ENCODE measurements around the gene SPP2. TPM values are rescaled to one million over a fixed set of nuclear protein-coding genes. Genes with fewer than 3 reads are reported as not detected.

The SPP2 gene
- total and polyA plus RNA-seq, 2 of the 8 experiments (the other 6 are each of a cell fraction or from before 2014, with no cell fraction given), result not detected

DNA sequence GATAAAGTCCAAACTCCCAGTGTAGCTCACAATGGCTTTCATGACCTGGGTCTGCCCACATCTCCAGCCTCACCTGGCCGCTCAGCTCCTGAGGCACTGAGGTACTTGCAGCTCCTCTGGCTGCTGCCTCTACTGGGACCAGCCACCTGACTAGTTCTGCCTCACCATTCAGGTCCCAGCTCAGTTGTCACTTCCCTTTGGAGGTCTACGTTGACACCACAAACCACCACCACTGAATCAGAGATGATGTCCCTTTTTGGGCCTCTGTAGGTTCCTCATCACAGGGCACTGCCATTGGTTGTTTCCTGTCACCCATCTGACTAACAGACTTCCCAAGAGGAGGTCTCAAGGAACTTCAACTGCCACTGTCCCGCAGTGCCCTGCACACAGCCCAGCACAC lies 21.2 kb downstream of the SPP2 start:
- H2AK5ac ChIP-seq (ENCODE audit: low read depth, low read length), result no peak overlapping the region
- no peak overlapping the region for H2BK12ac ChIP-seq (ENCODE audit: low read depth, low read length)
- ChIA-PET CTCF (ENCODE audit: partially characterized antibody) (no interaction called here), POLR2A (ENCODE audit: partially characterized antibody) (no interaction called here)
- no peak overlapping the region for H2AFZ ChIP-seq (ENCODE audit: low read length)
- no peaks in the 10 kb centered on the region for H3K4me1 ChIP-seq (replicated peaks in 1 of 4; ENCODE audit: control insufficient read depth in 3 of 4, insufficient read depth in 4 of 4, low read length in 3 of 4)
- no peak overlapping the region for H3K23ac ChIP-seq (ENCODE audit: insufficient read length)
- H3K14ac ChIP-seq (ENCODE audit: insufficient read length), result no peak overlapping the region
- no peaks in the 10 kb centered on the region for H3K23me2 ChIP-seq (ENCODE audit: low read depth, low read length)
- H3K79me2 ChIP-seq (ENCODE audit: control insufficient read depth in 1 of 2, insufficient read depth in 2 of 2, low read length in 2 of 2), result no peaks in the 10 kb centered on the region
- 90% methylated on average over 3 of the region's 3 CpGs; no CpG with 5 or more reads in 1 of the 2 experiments for WGBS, 2 experiments (ENCODE audit: extremely low coverage in 1 of 2, insufficient coverage in 1 of 2, insufficient read length in 1 of 2, insufficient replicate concordance in 2 of 2, low coverage in 1 of 2, low lambda C conversion rate in 2 of 2, missing lambda C conversion rate in 1 of 2)
- no peaks in the 10 kb centered on the region for H3K36me3 ChIP-seq (ENCODE audit: control insufficient read depth in 2 of 4, insufficient read depth in 4 of 4, low read length in 3 of 4)
- no peak overlapping the region for H3K18ac ChIP-seq (ENCODE audit: extremely low read depth, low read length)
- no peaks in the 10 kb centered on the region for H3K27me3 ChIP-seq (replicated peaks in 1 of 4; ENCODE audit: control insufficient read depth in 3 of 4, extremely low read depth in 1 of 4, insufficient read depth in 3 of 4, low read length in 3 of 4)
- H4K20me1 ChIP-seq (replicated peaks in 1 of 2; ENCODE audit: control insufficient read depth in 1 of 2, insufficient read depth in 2 of 2, low read length in 2 of 2), result no peaks in the 10 kb centered on the region
- H2BK120ac ChIP-seq (replicated peaks; ENCODE audit: low read depth, low read length), result no peak overlapping the region
- no peak overlapping the region for H3K56ac ChIP-seq (replicated peaks; ENCODE audit: insufficient read length, low read depth, low read length)
- H3K4me3 ChIP-seq (ENCODE audit: extremely low read depth in 1 of 4, insufficient read depth in 2 of 4, low read depth in 3 of 4, low read length in 4 of 4), result no peak overlapping the region
- H2BK20ac ChIP-seq (ENCODE audit: low read length), result no peak overlapping the region
- H3K27ac ChIP-seq (ENCODE audit: low read depth, low read length), result no peak overlapping the region
- H2BK15ac ChIP-seq (ENCODE audit: low read length), result no peak overlapping the region
- H3K9ac ChIP-seq (replicated peaks in 1 of 4; ENCODE audit: extremely low read depth in 1 of 4, low read depth in 3 of 4, low read length in 3 of 4), result no peak overlapping the region
- DNase-seq (ENCODE audit: low read depth in 1 of 2, low spot score in 2 of 2) (no peak), FAIRE-seq (no peak)
- H4K91ac ChIP-seq (replicated peaks; ENCODE audit: insufficient read length, low read length), result no peak overlapping the region
- H3K79me1 ChIP-seq (ENCODE audit: low read depth, low read length), result no peaks in the 10 kb centered on the region
- peaks cover 3 to 4% of the 10 kb centered on the region in 2 experiments; a peak in 2 of 4 replicates for H3K9me3 ChIP-seq (ENCODE audit: insufficient read depth in 2 of 2, low read depth in 1 of 2, low read length in 1 of 2)
- H4K8ac ChIP-seq (ENCODE audit: extremely low read depth, insufficient read depth, low read length), result no peak overlapping the region
- H3K4me2 ChIP-seq (ENCODE audit: insufficient read depth in 1 of 2, low read depth in 2 of 2, low read length in 2 of 2), result no peak overlapping the region
- no peak overlapping the region for H4K5ac ChIP-seq (ENCODE audit: insufficient read length, low read depth, low read length)
- H3K4ac ChIP-seq (replicated peaks; ENCODE audit: insufficient read length, low read depth, low read length), result no peak overlapping the region
- no peak overlapping the region for H2BK5ac ChIP-seq (ENCODE audit: low read depth, low read length)
- no peak for TF ChIP-seq RNF2 (IDR thresholded peaks at IDR 0.05; ENCODE audit: borderline replicate concordance, low read depth, low read length, missing control alignments, poor library complexity, severe bottlenecking)
- no peak for TF ChIP-seq EGR1 (IDR thresholded peaks at IDR 0.05; ENCODE audit: borderline replicate concordance, low read depth, low read length)
- TF ChIP-seq RAD21 (IDR thresholded peaks at IDR 0.05 in 1 of 2, conservative IDR thresholded peaks at IDR 0.05 in 1 of 2; ENCODE audit: low read depth in 2 of 2, low read length in 2 of 2), result no peak
- TF ChIP-seq, protein P1, sequence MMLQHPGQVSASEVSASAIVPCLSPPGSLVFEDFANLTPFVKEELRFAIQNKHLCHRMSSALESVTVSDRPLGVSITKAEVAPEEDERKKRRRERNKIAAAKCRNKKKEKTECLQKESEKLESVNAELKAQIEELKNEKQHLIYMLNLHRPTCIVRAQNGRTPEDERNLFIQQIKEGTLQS (IDR thresholded peaks at IDR 0.05; ENCODE audit: insufficient read depth, low read depth, low read length), result no peak
- no peak for TF ChIP-seq SIN3A (conservative IDR thresholded peaks at IDR 0.05 in 1 of 2, IDR thresholded peaks at IDR 0.05 in 1 of 2; ENCODE audit: low read depth in 1 of 2, low read length in 2 of 2)
- no peak for TF ChIP-seq BCL11A (IDR thresholded peaks at IDR 0.05; ENCODE audit: low read depth in 2 of 2, low read length in 2 of 2)
- TF ChIP-seq, protein P2, sequence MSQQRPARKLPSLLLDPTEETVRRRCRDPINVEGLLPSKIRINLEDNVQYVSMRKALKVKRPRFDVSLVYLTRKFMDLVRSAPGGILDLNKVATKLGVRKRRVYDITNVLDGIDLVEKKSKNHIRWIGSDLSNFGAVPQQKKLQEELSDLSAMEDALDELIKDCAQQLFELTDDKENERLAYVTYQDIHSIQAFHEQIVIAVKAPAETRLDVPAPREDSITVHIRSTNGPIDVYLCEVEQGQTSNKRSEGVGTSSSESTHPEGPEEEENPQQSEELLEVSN (IDR thresholded peaks at IDR 0.05), result no peak
- TF ChIP-seq, protein P3, sequence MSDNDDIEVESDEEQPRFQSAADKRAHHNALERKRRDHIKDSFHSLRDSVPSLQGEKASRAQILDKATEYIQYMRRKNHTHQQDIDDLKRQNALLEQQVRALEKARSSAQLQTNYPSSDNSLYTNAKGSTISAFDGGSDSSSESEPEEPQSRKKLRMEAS (IDR thresholded peaks at IDR 0.05), result no peak
- no peak for TF ChIP-seq RXRA (IDR thresholded peaks at IDR 0.05; ENCODE audit: insufficient read depth, low read depth, low read length)
- no peak for TF ChIP-seq CREB1 (IDR thresholded peaks at IDR 0.05)
- TF ChIP-seq CTBP2 (IDR thresholded peaks at IDR 0.05; ENCODE audit: borderline replicate concordance, insufficient read depth, insufficient read length, low read length), result no peak
- no peak for TF ChIP-seq CHD2 (IDR thresholded peaks at IDR 0.05; ENCODE audit: low read length)

All from H1 (cell line).